ENCODE data around the gene UBE2K. TPM values are rescaled to one million over a fixed set of nuclear protein-coding genes. Genes with fewer than 3 reads are reported as not detected.
A peak's percentile ranks its signal among the peaks of the same experiment; 100 is the strongest.
"Not testable (repeated sequence)": the region's sequence is repeated elsewhere in the genome, so short reads cannot be mapped to it uniquely, and the experiment has no call there.

Gene UBE2K
- total RNA-seq, 2 donors from 2014 or later: 43.4 to 49.8 TPM

DNA sequence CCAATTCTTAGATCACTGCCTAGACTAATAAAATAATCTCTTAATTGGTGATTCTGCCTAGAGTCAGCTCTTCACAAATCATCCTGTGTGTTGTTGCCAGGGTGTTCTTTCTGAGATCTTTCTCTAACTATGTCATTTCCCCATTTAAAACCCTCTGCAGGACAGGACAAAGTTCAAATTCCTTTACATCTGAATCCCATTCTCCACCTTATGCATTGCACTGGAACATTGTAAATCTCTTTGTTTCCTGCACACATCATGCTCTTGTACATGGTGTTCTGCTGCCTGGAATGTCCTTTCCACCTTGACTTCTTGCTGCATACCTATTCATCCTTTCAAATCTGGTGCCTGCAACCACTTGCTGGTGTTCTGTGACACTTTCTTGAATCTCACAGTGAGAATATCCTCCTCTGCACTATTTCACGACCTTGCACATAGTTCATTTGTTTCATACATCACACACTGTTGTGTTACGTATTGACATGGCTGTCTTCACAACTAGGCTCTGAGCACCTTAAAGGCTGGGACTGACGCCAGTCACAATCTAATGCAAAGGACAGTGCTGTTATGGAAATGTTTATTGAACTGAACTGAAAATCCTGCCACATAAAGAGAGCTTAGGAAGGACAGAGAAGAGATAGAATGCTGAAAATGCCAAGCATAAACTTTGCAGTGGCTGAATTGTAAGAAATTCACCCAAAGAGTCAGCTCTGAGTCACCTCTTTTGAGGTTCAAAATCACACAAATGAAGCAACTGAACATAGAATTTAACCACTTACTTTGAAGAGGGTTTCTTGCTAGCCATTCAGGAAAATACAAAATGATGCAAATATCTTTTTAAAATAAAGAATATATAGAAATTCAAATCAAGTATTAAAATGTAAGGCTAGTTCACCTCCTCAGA, 32.9 kb upstream of the UBE2K start:
- DNase-seq (no peak), ATAC-seq (no peak)
- Mint-ChIP-seq H3K36me3 (ENCODE audit: low read depth) (no peaks in the 10 kb centered on the region), H3K27me3 (no peaks in the 10 kb centered on the region), H3K27ac (no peak overlapping the region), H3K4me3 (no peak overlapping the region), H3K4me1 (no peaks in the 10 kb centered on the region)
- H3K9me3 ChIP-seq (ENCODE audit: control insufficient read depth, low read length, poor library complexity, severe bottlenecking): no peaks in the 10 kb centered on the region

DNA sequence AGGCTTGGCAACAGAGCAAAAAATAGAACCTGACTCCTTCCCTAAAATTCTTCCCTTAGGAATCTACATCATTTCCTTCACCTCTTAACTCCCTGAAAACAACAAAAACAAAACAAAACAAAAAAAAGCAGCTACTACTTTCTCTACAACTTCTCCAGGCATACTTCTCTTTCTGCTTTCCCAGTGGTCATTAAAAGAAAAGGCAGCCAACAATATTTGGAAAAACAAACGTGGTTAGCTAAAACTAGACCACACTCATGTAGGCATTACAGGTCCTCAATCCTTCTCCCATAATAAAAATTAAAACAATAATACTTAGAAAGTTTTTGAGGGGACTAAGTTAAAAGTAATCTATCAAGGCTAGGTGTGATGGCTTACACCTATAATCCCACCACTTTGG, 30.2 kb upstream of the UBE2K start:
- no peaks in the 10 kb centered on the region for H3K9me3 ChIP-seq (ENCODE audit: control insufficient read depth, low read length, poor library complexity, severe bottlenecking)
- no peak overlapping the region for H3K27ac Mint-ChIP-seq
- DNase-seq: no peak
- H3K36me3 Mint-ChIP-seq (ENCODE audit: low read depth): no peaks in the 10 kb centered on the region
- no peak for ATAC-seq
- no peaks in the 10 kb centered on the region for H3K4me1 Mint-ChIP-seq
- no peaks in the 10 kb centered on the region for H3K27me3 Mint-ChIP-seq
- no peak overlapping the region for H3K4me3 Mint-ChIP-seq

DNA sequence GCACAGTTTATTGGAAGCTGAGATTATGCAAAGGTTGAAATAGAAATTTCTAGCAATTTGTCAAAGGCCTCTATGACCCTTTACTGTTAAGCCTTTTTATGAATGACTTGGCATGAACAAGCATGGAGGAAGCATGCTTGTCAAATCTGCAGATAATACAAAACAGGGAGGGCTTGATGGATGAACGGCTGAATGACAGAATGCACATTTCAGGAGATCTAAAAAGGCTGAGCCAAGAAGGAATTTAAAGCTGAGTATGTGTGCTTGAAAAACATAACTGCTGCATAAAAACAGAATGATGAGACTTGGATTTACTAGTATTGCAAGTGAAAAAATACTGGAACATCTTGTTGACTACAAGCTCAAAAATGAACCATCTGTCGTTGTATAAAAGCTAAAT, 29.0 kb upstream of the UBE2K start:
- Mint-ChIP-seq H3K4me1 (no peaks in the 10 kb centered on the region), H3K4me3 (no peak overlapping the region), H3K27me3 (no peaks in the 10 kb centered on the region), H3K27ac (no peak overlapping the region), H3K36me3 (ENCODE audit: low read depth) (no peaks in the 10 kb centered on the region)
- ATAC-seq (no peak), DNase-seq (no peak)
- no peaks in the 10 kb centered on the region for H3K9me3 ChIP-seq (ENCODE audit: control insufficient read depth, low read length, poor library complexity, severe bottlenecking)

DNA sequence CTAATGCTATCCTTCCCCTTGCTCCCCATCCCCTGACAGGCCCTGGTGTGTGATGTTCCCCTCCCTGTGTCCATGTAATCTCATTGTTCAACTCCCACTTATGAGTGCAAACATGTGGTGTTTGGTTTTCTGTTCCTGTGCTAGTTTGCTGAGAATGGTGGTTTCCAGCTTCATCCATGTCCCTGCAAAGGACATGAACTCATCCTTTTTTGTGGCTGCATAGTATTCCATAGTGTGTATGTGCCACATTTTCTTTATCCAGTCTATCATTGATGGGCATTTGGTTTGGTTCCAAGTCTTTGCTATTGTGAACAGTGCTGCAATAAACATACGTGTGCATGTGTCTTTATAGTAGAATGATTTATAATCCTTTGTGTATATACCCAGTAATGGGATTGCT, 27.6 kb upstream of the UBE2K start:
- not testable (repeated sequence) for H3K4me3 Mint-ChIP-seq; H3K27me3 Mint-ChIP-seq; H3K4me1 Mint-ChIP-seq; H3K9me3 ChIP-seq (ENCODE audit: control insufficient read depth, low read length, poor library complexity, severe bottlenecking); DNase-seq; H3K36me3 Mint-ChIP-seq (ENCODE audit: low read depth); ATAC-seq; H3K27ac Mint-ChIP-seq

DNA sequence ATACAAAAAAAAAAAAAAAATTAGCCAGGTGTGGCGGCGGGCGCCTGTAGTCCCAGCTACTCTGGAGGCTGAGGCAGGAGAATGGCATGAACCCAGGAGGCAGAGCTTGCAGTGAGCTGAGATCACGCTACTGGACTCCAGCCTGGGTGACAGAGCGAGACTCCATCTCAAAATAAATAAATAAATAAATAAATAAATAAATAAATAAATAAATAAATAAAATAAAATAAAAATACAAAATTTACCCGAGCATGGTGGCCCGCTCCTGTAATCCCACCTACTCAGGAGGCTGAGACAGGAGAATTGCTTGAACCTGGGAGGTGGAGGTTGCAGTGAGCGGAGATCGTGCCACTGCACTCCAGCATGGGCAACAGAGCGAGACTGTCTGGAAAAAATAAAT, 22.3 kb upstream of the UBE2K start:
- not testable (repeated sequence) for H3K27ac Mint-ChIP-seq

DNA sequence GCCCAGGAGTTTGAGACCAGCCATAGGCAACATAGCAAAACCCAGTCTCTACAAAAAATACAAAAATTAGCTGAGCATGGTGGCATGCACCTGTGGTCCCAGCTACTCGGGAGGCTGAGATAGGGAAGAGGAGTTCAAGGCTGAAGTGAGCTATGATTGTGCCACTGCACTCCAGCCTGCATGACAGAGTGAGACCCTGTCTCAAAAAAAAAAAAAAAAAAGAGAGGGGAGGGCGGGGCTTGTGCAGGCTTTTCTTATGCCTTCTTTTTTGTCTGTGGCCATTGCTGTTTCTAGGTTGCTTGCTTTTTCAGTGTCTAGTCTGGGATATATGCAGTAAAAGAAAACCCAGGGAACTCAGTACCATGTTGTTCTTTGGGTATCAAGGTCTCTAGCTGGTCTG, 16.9 kb upstream of the UBE2K start:
- H3K27ac Mint-ChIP-seq; H3K9me3 ChIP-seq (ENCODE audit: control insufficient read depth, low read length, poor library complexity, severe bottlenecking); DNase-seq; ATAC-seq; H3K36me3 Mint-ChIP-seq (ENCODE audit: low read depth); H3K4me1 Mint-ChIP-seq; H3K4me3 Mint-ChIP-seq: not testable (repeated sequence)
- peaks cover 27% of the 10 kb centered on the region for H3K27me3 Mint-ChIP-seq

More for the DNA sequence above, 22.3 kb upstream of the UBE2K start:
- peaks cover 14% of the 10 kb centered on the region for H3K27me3 Mint-ChIP-seq
- ATAC-seq; H3K4me3 Mint-ChIP-seq; H3K4me1 Mint-ChIP-seq; DNase-seq; H3K36me3 Mint-ChIP-seq (ENCODE audit: low read depth); H3K9me3 ChIP-seq (ENCODE audit: control insufficient read depth, low read length, poor library complexity, severe bottlenecking): not testable (repeated sequence)

DNA sequence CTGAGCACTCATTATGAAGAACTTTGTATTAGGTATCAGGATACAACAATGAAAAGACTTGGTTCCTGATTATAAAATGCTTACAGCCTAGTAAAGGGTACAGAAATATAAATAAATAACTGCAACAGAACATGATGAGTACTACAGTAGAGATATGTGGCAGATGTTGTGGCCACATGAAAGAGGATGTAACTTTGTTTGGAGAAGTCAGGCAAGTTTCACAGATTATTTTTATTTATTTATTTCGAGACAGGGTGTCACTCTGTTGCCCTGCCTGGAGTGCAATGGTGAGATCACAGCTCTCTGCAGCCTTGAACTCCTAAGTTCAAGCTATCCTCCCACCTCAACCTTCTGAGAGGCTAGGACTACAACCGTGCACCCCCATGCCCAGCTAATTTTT, 15.8 kb upstream of the UBE2K start:
- peak; percentile 6 for ATAC-seq
- Mint-ChIP-seq H3K4me3 (no peak overlapping the region), H3K27ac (no peak overlapping the region), H3K36me3 (ENCODE audit: low read depth) (no peaks in the 10 kb centered on the region), H3K4me1 (no peaks in the 10 kb centered on the region), H3K27me3 (peaks cover 27% of the 10 kb centered on the region)
- H3K9me3 ChIP-seq (ENCODE audit: control insufficient read depth, low read length, poor library complexity, severe bottlenecking): no peaks in the 10 kb centered on the region
- no peak for DNase-seq

DNA sequence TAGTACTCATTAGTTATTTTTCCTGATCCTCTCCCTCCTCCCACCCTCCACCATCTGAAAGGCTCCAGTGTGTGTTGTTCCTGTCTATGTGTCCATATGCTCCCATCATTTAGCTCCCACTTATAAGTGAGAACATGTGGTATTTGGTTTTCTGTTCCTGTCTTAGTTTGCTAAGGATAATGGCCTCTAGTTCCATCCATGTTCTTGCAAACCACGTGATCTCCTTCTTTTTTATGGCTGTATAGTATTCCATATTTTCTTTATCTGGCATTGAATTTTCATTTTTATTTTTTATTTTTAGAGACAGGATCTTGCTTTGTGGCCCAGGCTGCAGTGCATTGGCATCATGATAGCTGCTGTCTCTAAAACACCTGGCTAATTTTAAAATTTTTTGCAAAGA, 11.9 kb upstream of the UBE2K start:
- H3K9me3 ChIP-seq (ENCODE audit: control insufficient read depth, low read length, poor library complexity, severe bottlenecking): no peaks in the 10 kb centered on the region
- H3K27ac Mint-ChIP-seq: no peak overlapping the region
- H3K27me3 Mint-ChIP-seq: peaks cover 12% of the 10 kb centered on the region
- H3K4me1 Mint-ChIP-seq: no peaks in the 10 kb centered on the region
- no peak for DNase-seq
- no peak for ATAC-seq
- H3K36me3 Mint-ChIP-seq (ENCODE audit: low read depth): no peaks in the 10 kb centered on the region
- no peak overlapping the region for H3K4me3 Mint-ChIP-seq

DNA sequence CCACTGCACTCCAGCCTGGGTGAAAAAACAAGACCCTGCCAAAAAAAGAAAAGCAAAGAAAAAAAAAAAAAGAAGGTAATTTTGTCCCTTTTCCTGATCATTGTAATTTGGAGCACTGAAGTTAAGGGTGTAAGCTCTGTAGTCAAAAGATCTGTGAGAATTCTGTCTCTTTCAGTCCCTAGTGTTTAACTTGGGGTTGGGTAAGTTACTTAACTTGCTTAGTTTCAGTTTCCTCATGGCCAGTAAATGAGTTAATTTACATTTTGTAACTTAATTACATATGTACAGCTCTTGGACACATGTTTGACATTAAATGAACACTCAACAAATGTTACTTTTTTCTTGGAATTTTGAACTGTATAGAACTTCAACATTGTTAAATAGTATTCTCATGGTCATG, 10.9 kb upstream of the UBE2K start:
- no peaks in the 10 kb centered on the region for H3K9me3 ChIP-seq (ENCODE audit: control insufficient read depth, low read length, poor library complexity, severe bottlenecking)
- no peak for DNase-seq
- no peak for ATAC-seq
- Mint-ChIP-seq H3K27ac (no peak overlapping the region), H3K4me1 (no peaks in the 10 kb centered on the region), H3K4me3 (no peak overlapping the region), H3K36me3 (ENCODE audit: low read depth) (no peaks in the 10 kb centered on the region), H3K27me3 (peaks cover 10% of the 10 kb centered on the region)

DNA sequence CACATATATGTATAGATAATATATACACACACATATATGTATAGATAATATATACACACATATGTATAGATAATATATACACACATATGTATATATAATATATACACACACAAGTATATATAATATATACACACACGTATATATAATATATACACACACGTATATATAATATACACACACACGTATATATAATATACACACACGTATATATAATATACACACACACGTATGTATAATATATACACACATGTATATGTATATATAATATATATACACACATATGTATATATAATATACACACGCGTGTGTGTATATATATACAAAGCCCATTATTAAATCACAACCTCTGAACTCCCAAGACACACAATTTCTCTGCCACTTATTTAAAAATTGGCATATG, 8.0 kb upstream of the UBE2K start:
- peaks cover 6% of the 10 kb centered on the region for H3K27me3 Mint-ChIP-seq
- H3K9me3 ChIP-seq (ENCODE audit: control insufficient read depth, low read length, poor library complexity, severe bottlenecking): no peaks in the 10 kb centered on the region
- no peak overlapping the region for H3K27ac Mint-ChIP-seq
- ATAC-seq: no peak
- no peaks in the 10 kb centered on the region for H3K4me1 Mint-ChIP-seq
- H3K4me3 Mint-ChIP-seq: no peak overlapping the region
- DNase-seq: no peak
- no peaks in the 10 kb centered on the region for H3K36me3 Mint-ChIP-seq (ENCODE audit: low read depth)

DNA sequence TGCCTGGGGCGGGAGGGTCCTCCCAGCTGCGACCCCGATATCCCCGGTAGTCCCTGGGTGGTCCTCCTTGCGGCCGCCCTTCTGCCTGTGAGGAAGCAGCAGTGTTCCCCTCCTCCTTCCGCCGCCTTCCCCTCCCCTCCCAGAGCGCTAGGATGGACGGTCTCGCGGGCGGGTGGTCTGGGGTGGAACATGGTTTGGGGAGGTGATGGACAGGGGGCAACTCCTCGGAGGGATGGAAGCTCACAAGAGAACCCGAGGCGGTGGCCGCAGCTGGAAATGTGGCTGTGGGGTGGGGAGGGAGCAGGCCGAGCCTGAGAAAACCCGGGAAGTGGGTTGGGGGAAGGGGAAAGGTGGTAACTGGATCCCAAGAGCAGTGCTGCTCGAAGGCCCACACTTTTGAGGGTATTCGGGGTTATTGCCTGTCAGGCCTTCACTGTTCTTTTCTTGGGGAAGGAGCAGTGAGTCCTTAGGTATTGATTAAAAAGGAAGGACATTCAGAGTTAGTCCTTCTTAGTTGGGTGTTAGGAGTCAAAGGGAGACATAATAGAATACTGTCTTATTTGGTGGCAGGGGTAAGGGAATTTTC, 581 bp downstream of the UBE2K start:
- peak overlapping the region; percentile 100 for H3K4me3 Mint-ChIP-seq
- peaks cover 2% of the 10 kb centered on the region for H3K36me3 Mint-ChIP-seq (ENCODE audit: low read depth)
- ATAC-seq: peak; percentile 21
- peaks cover 29% of the 10 kb centered on the region for H3K4me1 Mint-ChIP-seq
- H3K9me3 ChIP-seq (ENCODE audit: control insufficient read depth, low read length, poor library complexity, severe bottlenecking): no peaks in the 10 kb centered on the region
- no peaks in the 10 kb centered on the region for H3K27me3 Mint-ChIP-seq
- peak in 2 of 3 donors; percentile 13 to 34 for DNase-seq
- H3K27ac Mint-ChIP-seq: peak overlapping the region; percentile 98

DNA sequence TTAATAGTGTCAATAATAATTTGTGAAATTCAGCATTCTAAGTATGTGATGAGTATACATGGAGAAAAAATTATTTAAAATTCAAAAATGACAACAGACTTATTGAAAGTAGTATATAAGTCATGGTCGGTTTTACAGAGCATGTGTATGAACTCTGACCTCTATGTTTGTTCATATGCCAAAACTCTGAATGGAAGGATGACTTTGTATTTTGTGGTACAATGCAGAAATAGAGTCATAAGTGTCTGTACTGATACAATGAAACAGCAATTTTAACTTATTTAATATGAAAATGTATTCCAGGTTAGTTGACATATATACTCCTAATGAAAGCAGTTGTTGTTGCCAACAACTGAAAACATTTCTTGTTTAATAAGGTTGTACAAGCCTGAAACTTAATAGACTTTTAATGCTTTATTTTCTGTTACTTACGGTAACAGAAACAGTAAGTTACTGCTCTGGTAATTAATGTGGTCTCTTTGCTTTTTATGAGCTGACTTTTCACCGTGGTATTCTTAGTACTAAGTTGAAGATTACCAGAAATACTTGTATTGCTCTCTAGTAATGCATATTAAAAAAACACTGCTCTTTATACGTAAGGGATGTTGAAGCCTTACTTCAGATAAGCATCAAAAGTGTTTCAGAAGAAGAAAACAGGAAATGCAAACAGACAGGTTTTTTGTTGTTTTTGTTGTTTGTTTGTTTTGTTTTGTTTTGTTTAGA, 1.9 kb downstream of the UBE2K start:
- H3K4me1 Mint-ChIP-seq: peaks cover 29% of the 10 kb centered on the region
- H3K27ac Mint-ChIP-seq: peak overlapping the region; percentile 98
- DNase-seq: no peak
- H3K9me3 ChIP-seq (ENCODE audit: control insufficient read depth, low read length, poor library complexity, severe bottlenecking): no peaks in the 10 kb centered on the region
- H3K36me3 Mint-ChIP-seq (ENCODE audit: low read depth): peaks cover 2% of the 10 kb centered on the region
- no peaks in the 10 kb centered on the region for H3K27me3 Mint-ChIP-seq
- ATAC-seq: no peak
- H3K4me3 Mint-ChIP-seq: peak overlapping the region; percentile 100

DNA sequence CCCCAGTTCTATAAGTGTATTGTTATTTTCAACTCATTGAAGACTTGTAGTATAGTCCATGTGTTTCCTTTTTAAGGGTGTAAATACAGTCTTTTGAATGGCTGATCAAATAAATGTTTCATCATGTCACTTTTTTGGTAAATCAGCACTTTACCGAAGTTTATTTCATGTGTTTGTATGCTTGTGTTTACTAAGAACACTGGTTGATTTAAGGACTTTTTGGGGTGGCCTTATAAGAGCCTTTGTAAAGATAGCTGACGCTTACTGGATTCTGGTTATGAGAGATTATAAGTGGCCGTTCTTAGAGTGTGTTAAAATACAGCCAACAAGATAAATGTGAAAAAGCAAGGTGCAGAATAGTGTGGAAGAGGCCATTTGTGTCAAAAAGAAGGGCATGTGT, 2.6 kb downstream of the UBE2K start:
- no peaks in the 10 kb centered on the region for H3K9me3 ChIP-seq (ENCODE audit: control insufficient read depth, low read length, poor library complexity, severe bottlenecking)
- peaks cover 32% of the 10 kb centered on the region for H3K4me1 Mint-ChIP-seq
- peaks cover 2% of the 10 kb centered on the region for H3K36me3 Mint-ChIP-seq (ENCODE audit: low read depth)
- H3K4me3 Mint-ChIP-seq: peak overlapping the region; percentile 100
- no peak for ATAC-seq
- DNase-seq: no peak
- no peaks in the 10 kb centered on the region for H3K27me3 Mint-ChIP-seq
- H3K27ac Mint-ChIP-seq: peak overlapping the region; percentile 98
